ENCODE data around the gene PTGER3. TPM values are rescaled to one million over a fixed set of nuclear protein-coding genes. Genes with fewer than 3 reads are reported as not detected.

The PTGER3 gene
- total and polyA plus RNA-seq, 10 of the 15 experiments (the other 5 are each of a cell fraction or from before 2014, with no cell fraction given) = under 0.01 to 0.04 (median 0.02) TPM; not detected in 7

- no peaks in the 10 kb centered on the region for H3K27me3 ChIP-seq (replicated peaks in 1 of 2; ENCODE audit: control insufficient read depth in 2 of 2, insufficient read depth in 2 of 2, low read length in 1 of 2)
- in situ Hi-C loops (cut with MboI) = no loop called here
- no peaks in the 10 kb centered on the region for H3K36me3 ChIP-seq (ENCODE audit: control insufficient read depth in 2 of 2, insufficient read depth in 2 of 2, low read length in 1 of 2)
- intact Hi-C loops (cut with micrococcal nuclease; ENCODE audit: unreplicated experiment) = no loop called here
- CTCF ChIA-PET = no interaction called here
- SMC1A ChIA-PET (ENCODE audit: uncharacterized antibody, unreplicated experiment) = no interaction called here
- no peak overlapping the region for H3K9ac ChIP-seq (ENCODE audit: control insufficient read depth, insufficient read depth, low read length)
- H2AFZ ChIP-seq (ENCODE audit: control insufficient read depth, low read depth, low read length) = no peak overlapping the region
- RAD21 ChIA-PET (ENCODE audit: unreplicated experiment) = no interaction called here
- H3K4me2 ChIP-seq (ENCODE audit: control insufficient read depth, insufficient read depth) = no peak overlapping the region
- POLR2A ChIA-PET = no interaction called here
- H3K9me3 ChIP-seq (replicated peaks; ENCODE audit: control insufficient read depth, insufficient read depth, low read length) = no peaks in the 10 kb centered on the region
- no peaks in the 10 kb centered on the region for H3K79me2 ChIP-seq (ENCODE audit: control insufficient read depth, insufficient read depth, low read length)
- no peaks in the 10 kb centered on the region for H3K4me1 ChIP-seq (ENCODE audit: control insufficient read depth, insufficient read depth, low read length)
- no peak for ATAC-seq
- no TSS peak for BruUV-seq (replicated peaks)
- no peak for FAIRE-seq
- no peak overlapping the region for H3K4me3 ChIP-seq
- DNase-seq (ENCODE audit: low read depth, low spot score) = no peak
- no peak for TF ChIP-seq IRF3 (IDR thresholded peaks at IDR 0.05)
- no peak for TF ChIP-seq TCF12 (IDR thresholded peaks at IDR 0.05; ENCODE audit: low read depth, low read length)
- TF ChIP-seq YBX1 (IDR thresholded peaks at IDR 0.05) = no peak
- TF ChIP-seq, protein P1, sequence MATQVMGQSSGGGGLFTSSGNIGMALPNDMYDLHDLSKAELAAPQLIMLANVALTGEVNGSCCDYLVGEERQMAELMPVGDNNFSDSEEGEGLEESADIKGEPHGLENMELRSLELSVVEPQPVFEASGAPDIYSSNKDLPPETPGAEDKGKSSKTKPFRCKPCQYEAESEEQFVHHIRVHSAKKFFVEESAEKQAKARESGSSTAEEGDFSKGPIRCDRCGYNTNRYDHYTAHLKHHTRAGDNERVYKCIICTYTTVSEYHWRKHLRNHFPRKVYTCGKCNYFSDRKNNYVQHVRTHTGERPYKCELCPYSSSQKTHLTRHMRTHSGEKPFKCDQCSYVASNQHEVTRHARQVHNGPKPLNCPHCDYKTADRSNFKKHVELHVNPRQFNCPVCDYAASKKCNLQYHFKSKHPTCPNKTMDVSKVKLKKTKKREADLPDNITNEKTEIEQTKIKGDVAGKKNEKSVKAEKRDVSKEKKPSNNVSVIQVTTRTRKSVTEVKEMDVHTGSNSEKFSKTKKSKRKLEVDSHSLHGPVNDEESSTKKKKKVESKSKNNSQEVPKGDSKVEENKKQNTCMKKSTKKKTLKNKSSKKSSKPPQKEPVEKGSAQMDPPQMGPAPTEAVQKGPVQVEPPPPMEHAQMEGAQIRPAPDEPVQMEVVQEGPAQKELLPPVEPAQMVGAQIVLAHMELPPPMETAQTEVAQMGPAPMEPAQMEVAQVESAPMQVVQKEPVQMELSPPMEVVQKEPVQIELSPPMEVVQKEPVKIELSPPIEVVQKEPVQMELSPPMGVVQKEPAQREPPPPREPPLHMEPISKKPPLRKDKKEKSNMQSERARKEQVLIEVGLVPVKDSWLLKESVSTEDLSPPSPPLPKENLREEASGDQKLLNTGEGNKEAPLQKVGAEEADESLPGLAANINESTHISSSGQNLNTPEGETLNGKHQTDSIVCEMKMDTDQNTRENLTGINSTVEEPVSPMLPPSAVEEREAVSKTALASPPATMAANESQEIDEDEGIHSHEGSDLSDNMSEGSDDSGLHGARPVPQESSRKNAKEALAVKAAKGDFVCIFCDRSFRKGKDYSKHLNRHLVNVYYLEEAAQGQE (IDR thresholded peaks at IDR 0.05; ENCODE audit: low read depth, low read length) = no peak
- TF ChIP-seq EZH2 (IDR thresholded peaks at IDR 0.05; ENCODE audit: borderline replicate concordance, control insufficient read depth, low read depth, low read length) = no peak
- no peak for TF ChIP-seq CEBPB (IDR thresholded peaks at IDR 0.05; ENCODE audit: borderline replicate concordance in 1 of 2, low read depth in 2 of 2, low read length in 2 of 2)
- TF ChIP-seq, protein P2, sequence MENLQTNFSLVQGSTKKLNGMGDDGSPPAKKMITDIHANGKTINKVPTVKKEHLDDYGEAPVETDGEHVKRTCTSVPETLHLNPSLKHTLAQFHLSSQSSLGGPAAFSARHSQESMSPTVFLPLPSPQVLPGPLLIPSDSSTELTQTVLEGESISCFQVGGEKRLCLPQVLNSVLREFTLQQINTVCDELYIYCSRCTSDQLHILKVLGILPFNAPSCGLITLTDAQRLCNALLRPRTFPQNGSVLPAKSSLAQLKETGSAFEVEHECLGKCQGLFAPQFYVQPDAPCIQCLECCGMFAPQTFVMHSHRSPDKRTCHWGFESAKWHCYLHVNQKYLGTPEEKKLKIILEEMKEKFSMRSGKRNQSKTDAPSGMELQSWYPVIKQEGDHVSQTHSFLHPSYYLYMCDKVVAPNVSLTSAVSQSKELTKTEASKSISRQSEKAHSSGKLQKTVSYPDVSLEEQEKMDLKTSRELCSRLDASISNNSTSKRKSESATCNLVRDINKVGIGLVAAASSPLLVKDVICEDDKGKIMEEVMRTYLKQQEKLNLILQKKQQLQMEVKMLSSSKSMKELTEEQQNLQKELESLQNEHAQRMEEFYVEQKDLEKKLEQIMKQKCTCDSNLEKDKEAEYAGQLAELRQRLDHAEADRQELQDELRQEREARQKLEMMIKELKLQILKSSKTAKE (IDR thresholded peaks at IDR 0.05; ENCODE audit: low read depth, poor library complexity, severe bottlenecking) = no peak
- no peak for TF ChIP-seq POLR2AphosphoS5 (IDR thresholded peaks at IDR 0.05; ENCODE audit: low read length)
- no peak for TF ChIP-seq EGR1 (IDR thresholded peaks at IDR 0.05; ENCODE audit: borderline replicate concordance in 1 of 2, low read depth in 2 of 2, low read length in 2 of 2)
- TF ChIP-seq MEF2A (IDR thresholded peaks at IDR 0.05; ENCODE audit: insufficient read depth, low read depth, low read length) = no peak
- TF ChIP-seq SIX5 (IDR thresholded peaks at IDR 0.05; ENCODE audit: low read depth, low read length, severe bottlenecking) = no peak
- no peak for TF ChIP-seq NR2C2 (IDR thresholded peaks at IDR 0.05; ENCODE audit: borderline replicate concordance, control insufficient read depth, insufficient read length, low read depth)
- no peak for TF ChIP-seq NR2F1 (conservative IDR thresholded peaks at IDR 0.05)
- TF ChIP-seq JUND (IDR thresholded peaks at IDR 0.05; ENCODE audit: low read depth, low read length) = no peak
- TF ChIP-seq IRF4 (IDR thresholded peaks at IDR 0.05; ENCODE audit: low read depth, low read length) = no peak
- TF ChIP-seq HCFC1 (IDR thresholded peaks at IDR 0.05; ENCODE audit: low read length) = no peak
- TF ChIP-seq, protein P3, sequence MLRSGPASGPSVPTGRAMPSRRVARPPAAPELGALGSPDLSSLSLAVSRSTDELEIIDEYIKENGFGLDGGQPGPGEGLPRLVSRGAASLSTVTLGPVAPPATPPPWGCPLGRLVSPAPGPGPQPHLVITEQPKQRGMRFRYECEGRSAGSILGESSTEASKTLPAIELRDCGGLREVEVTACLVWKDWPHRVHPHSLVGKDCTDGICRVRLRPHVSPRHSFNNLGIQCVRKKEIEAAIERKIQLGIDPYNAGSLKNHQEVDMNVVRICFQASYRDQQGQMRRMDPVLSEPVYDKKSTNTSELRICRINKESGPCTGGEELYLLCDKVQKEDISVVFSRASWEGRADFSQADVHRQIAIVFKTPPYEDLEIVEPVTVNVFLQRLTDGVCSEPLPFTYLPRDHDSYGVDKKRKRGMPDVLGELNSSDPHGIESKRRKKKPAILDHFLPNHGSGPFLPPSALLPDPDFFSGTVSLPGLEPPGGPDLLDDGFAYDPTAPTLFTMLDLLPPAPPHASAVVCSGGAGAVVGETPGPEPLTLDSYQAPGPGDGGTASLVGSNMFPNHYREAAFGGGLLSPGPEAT (IDR thresholded peaks at IDR 0.05; ENCODE audit: low read depth) = no peak
- TF ChIP-seq ZNF24 (IDR thresholded peaks at IDR 0.05) = no peak
- H3K27ac ChIP-seq (ENCODE audit: control insufficient read depth, insufficient read depth) = no peak overlapping the region
- H4K20me1 ChIP-seq (ENCODE audit: control insufficient read depth, insufficient read depth) = no peaks in the 10 kb centered on the region
Observed at GRCh38 chr1:71031426-71031825, 16.2 kb downstream of the PTGER3 start.

Data from GM12878 (cell line).